GM15510 (cell line): Measurements from ENCODE around the gene TBC1D10B.

ENCODE experiments used
- POLR2A ChIP-seq: IDR thresholded peaks from 3 replicates; pipeline ENCODE4 v1.6.1; 2011; ENCODE audit warnings: borderline replicate concordance; ENCODE audit not compliant: insufficient read length; ENCODE audit errors: extremely low read depth

Gene TBC1D10B

GRCh38 chr16:30401768-30402425 is 31.6 kb upstream of the TBC1D10B start:
- no peak for TF ChIP-seq POLR2A

DNA sequence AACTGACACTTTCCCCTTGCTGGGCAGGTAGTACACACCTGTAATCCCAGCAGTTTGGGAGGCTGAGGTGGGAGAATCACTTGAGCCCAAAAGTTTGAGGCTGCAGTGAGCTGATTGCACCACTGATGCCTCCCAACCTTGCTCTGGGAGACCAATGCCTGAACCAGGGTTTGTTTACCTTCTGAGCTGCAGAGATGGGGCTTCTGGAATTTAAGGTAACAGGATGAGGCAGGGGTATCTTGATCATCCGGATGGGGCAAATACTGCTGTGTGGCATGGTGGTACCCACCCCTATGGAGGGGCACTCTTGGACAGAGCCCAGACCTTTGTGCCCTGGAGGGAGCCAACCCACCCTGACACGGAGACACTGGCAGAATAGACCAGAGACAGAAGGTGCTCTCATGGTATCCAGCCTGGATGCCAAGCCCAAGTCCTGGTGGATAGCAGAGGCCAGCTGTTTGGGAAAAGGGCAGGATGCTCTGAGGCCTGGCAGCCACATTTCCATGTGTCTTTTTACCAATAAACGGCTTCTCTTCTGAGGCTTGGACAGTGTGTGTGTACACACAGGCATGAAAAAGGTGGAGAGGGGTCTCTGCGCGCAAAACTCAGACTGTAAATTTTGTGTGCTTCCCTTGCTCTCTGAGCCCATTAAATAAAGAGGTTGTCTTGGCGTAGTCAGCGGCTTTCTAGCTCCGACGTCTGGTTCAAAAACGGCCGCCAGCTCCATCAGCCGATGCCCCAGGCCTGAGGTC is 29.3 kb upstream of the TBC1D10B start:
- no peak for TF ChIP-seq POLR2A

GRCh38 chr16:30398661-30399434 is 28.6 kb upstream of the TBC1D10B start:
- no peak for TF ChIP-seq POLR2A

DNA sequence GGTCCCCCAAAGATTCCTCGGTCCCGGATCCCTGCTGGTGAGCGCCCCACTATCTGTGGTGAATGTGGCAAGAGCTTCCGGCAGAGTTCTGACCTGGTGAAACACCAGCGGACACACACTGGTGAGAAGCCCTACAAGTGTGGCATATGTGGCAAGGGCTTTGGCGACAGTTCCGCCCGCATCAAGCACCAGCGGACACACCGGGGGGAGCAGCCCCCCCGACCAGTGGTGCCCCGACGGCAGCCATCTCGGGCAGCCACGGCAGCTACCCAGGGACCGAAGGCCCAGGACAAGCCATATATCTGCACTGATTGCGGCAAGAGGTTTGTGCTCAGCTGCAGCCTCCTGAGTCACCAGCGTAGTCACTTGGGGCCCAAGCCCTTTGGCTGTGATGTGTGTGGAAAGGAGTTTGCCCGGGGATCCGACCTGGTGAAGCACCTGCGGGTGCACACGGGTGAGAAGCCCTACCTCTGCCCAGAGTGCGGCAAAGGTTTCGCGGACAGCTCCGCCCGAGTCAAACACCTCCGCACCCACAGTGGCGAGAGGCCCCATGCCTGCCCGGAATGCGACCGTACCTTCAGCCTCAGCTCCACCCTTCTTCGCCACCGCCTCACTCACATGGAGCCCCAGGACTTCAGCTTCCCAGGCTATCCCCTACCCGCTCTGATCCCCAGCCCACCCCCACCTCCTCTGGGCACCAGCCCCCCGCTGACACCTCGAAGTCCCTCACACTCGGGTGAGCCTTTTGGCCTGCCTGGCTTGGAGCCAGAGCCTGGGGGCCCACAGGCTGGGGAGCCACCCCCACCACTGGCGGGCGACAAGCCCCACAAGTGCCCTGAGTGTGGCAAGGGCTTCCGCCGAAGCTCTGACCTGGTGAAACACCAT is 27.7 kb upstream of the TBC1D10B start:
- TF ChIP-seq POLR2A = no peak

GRCh38 chr16:30397056-30397455 is 26.8 kb upstream of the TBC1D10B start:
- TF ChIP-seq POLR2A = no peak

GRCh38 chr16:30395992-30396585 is 25.8 kb upstream of the TBC1D10B start:
- TF ChIP-seq POLR2A = no peak

DNA sequence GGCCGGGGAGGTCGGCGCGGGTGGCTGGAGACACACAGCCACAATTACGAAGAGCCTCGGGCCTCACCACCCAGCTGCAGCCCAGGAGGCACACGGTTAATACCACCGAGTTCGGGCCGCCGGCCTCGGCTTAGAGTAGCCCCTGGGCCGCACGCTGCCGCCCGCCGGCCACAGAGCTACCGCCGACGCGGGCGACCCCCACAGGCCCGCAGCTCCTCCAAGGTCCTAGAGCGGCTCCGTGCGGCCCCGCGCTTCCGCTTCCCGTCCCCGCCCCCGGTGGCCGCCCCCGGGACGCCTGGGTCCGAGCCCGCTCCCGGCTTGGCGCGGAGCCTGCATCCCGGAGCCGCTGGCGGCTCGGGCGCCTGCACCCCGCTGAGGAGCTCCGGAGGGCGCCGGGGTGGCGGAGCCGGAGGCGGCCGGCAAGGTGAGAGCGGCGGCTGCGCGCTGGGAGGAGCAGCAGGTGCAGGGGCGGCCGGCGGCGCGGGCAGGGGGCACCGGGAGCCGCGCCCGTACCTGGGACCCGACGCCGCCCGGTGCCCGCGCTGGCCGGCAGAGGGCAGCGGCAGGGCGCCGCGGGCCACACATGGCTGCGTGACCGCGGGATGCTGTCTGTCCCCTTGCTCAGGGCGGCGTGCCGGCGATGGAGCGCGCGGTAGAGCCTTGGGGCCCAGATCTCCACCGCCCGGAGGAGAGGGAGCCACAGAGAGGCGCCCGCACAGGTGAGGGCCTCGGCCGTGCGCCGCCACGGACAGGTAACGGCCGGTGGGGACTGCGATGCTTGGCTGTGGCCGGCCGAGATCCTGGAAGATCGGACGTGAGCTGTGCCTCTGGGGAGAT is 25.1 kb upstream of the TBC1D10B start, which contains the start of gene ZNF48:
Gene ZNF48, plus strand, starts transcription at position 266 of the 837 bp plus-strand sequence. Its CDS starts 375 bp downstream, at position 641.
- TF ChIP-seq POLR2A = peak; percentile 80

DNA sequence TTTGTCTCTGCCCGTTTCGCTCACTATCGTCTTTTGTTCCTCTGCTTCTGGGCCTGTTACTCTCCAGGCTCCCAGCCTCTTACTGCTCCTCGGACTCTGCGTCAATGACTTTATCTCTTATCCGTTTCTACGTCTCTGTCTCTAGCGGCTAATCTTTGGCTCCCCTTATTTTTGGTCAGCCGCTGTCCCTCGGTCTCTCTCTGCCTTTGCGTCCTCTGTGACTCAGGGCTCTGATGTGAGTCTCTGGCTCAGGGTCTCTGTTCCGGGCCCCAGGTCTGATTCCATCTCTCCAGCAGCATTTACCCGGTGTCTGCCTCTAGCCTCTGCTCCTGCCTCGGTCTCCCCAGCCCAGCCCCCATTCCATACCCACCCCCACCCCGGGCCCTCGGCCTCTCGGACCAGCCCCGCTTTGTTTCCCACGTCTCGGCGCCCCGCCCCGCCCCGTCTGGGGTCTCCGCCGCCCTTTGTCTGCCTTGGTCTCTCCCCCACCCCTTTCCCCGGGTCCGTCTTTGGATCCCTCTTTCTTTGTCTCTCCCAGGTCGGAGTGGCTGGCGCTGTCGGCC is 24.4 kb upstream of the TBC1D10B start:
- TF ChIP-seq POLR2A = no peak

DNA sequence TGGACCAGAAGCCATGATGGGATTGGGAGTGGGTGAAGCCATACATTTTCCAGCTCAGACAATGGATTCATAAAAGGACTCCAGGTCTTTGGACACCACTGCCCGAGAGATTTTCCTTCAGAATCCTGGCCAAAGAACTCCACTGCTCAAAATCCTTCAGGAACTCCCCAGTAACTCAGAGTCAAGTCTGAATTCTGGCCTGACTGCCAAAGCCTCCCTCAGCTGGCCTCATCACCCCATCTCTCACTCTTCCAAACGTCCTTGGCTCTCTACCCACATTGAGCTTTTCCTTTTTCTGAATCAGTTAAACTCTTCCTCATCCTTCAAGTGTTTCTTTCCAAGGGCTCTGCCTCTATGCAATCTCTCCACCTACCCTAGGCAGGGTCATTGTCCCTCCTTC is 13.2 kb upstream of the TBC1D10B start:
- TF ChIP-seq POLR2A = no peak

GRCh38 chr16:30382111-30382881 is 12.0 kb upstream of the TBC1D10B start, which contains the start of gene SEPTIN1:
SEPTIN1 (minus strand) TSS chr16:30382561; CDS start chr16:30382542, 19 bp downstream.
- peak; percentile 69 for TF ChIP-seq POLR2A

DNA sequence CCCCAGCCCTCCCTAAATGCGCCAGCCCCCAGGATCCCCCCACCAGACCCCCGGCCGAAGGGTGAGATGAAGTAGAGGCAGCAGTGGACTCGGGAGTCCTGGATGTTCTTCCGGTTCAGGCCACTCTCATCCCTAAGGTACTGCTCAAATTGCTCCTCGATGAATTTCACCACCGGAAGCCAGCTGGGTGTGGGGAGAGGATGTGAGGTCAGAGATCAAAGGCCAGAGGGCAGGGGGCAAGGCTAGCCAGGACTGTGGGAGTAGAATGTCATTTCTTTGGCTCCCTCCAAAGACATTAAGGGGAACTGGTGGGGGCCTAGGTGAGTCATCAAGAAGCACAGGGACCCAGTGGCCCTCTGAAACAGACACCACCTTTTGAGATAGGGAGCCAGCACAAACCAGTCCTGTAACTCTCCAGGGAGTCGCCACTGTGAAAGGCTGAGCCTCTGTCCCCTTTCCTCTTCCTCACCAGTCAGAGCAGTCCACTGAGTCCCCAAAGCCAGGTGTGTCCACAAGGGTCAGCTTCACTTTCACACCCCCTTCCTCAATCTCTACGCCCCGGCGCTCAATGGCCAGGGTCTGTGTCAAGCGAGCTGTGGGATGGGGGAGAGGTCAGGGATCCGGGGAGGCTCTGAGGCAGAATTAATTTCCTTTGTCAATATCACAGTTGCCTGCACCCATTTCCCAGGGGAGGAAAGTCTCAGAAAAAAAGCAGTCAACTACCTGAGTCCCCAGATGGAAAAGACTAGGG is 11.2 kb upstream of the TBC1D10B start:
- TF ChIP-seq POLR2A = no peak
